GM12878 (cell line): ENCODE measurements around the gene RSAD2. TPM values are rescaled to one million over a fixed set of nuclear protein-coding genes. Genes with fewer than 3 reads are reported as not detected.

Experiments used
- ATAC-seq: fragments of 200-7000 bp; cut with Tn5 transposase; 3 replicates; pipeline ENCODE4 v1.9.1; 2020; ENCODE audit warnings: mild to moderate bottlenecking, moderate library complexity
- BruUV-seq: library from RNA; stranded (reverse); fragments of 400-500 nt; replicated peaks from 2 replicates; lab custom pipeline; 2021; lab: Mats Ljungman, UMichigan
- CTCF ChIA-PET: fragments of 300-600 bp; sonication (Branson Sonifier 250); formaldehyde crosslinking; extraction: SDS; loops from one replicate; lab custom pipeline; 2021; ENCODE audit warnings: inconsistent platforms; lab: Yijun Ruan, JAX
- POLR2A ChIA-PET: fragments of 350-600 bp; formaldehyde crosslinking; extraction: SDS; loops from one replicate; lab custom pipeline; 2021; ENCODE audit warnings: inconsistent platforms; lab: Charles Lee
- RAD21 ChIA-PET: fragments of 300-600 bp; sonication (Branson Sonifier 250); formaldehyde crosslinking; loops from one replicate; lab custom pipeline; 2023; ENCODE audit warnings: antibody characterized with exemption; ENCODE audit not compliant: unreplicated experiment; lab: Charles Lee
- SMC1A ChIA-PET: fragments of 300-600 bp; sonication (Branson Sonifier 250); formaldehyde crosslinking; loops from one replicate; lab custom pipeline; 2023; ENCODE audit not compliant: unreplicated experiment, uncharacterized antibody; lab: Charles Lee
- DNase-seq: peaks from one replicate; pipeline ENCODE4 v3.0.0-alpha.2; 2011; ENCODE audit warnings: low read depth, low spot score
- FAIRE-seq: peaks from 3 replicates; lab custom pipeline; 2011; peaks lifted over from hg19 to GRCh38; lab: Jason Lieb, UNC
- H2AFZ ChIP-seq: 2 replicates; pipeline ENCODE4 v1.6.0; 2011; ENCODE audit warnings: low read depth, low read length, control low read depth; ENCODE audit not compliant: control insufficient read depth
- H3K27ac ChIP-seq: 2 replicates; pipeline ENCODE4 v1.5.1; 2011; ENCODE audit warnings: control low read depth; ENCODE audit not compliant: control insufficient read depth, insufficient read depth
- H3K27me3 ChIP-seq, 2 experiments: replicated peaks in 1 of 2; 2 replicates each; pipeline versions ENCODE4 v1.6.0 to v1.6.1; 2011; ENCODE audit warnings: low read length in 1 of 2; ENCODE audit not compliant: control insufficient read depth in 2 of 2, insufficient read depth in 2 of 2
- H3K36me3 ChIP-seq, 2 experiments: 2 replicates each; pipeline ENCODE4 v1.5.1; 2011; ENCODE audit warnings: low read length in 1 of 2; ENCODE audit not compliant: control insufficient read depth in 2 of 2, insufficient read depth in 2 of 2
- H3K4me1 ChIP-seq: 2 replicates; pipeline ENCODE4 v1.6.1; 2011; ENCODE audit warnings: mild to moderate bottlenecking, low read length, moderate library complexity, mixed read lengths; ENCODE audit not compliant: control insufficient read depth, insufficient read depth
- H3K4me2 ChIP-seq: 2 replicates; pipeline ENCODE4 v1.6.0; 2011; ENCODE audit warnings: control low read depth; ENCODE audit not compliant: control insufficient read depth, insufficient read depth
- H3K4me3 ChIP-seq: fragments of 200-600 bp; sonication (generic); 2 replicates; pipeline ENCODE4 v1.5.1; 2016
- H3K79me2 ChIP-seq: 2 replicates; pipeline ENCODE4 v1.6.0; 2011; ENCODE audit warnings: low read length; ENCODE audit not compliant: control insufficient read depth, insufficient read depth
- H3K9ac ChIP-seq: 2 replicates; pipeline ENCODE4 v1.8.0; 2011; ENCODE audit warnings: low read length, control low read depth, mixed read lengths; ENCODE audit not compliant: control insufficient read depth, insufficient read depth
- H3K9me3 ChIP-seq: replicated peaks from 3 replicates; pipeline ENCODE4 v1.5.1; 2011; ENCODE audit warnings: mild to moderate bottlenecking, low read length; ENCODE audit not compliant: control insufficient read depth, insufficient read depth
- H4K20me1 ChIP-seq: 2 replicates; pipeline ENCODE4 v1.6.0; 2011; ENCODE audit not compliant: control insufficient read depth, insufficient read depth
- ATF7 ChIP-seq: fragments of 450-650 bp; IDR thresholded peaks from 2 replicates; pipeline ENCODE4 v1.6.1; 2016; ENCODE audit warnings: low read depth, mild to moderate bottlenecking
- BACH1 ChIP-seq: fragments of 450-650 bp; IDR thresholded peaks from 2 replicates; pipeline ENCODE4 v1.6.1; 2017; ENCODE audit warnings: mild to moderate bottlenecking, borderline replicate concordance
- BRCA1 ChIP-seq: IDR thresholded peaks from 2 replicates; pipeline ENCODE4 v1.6.1; 2011; ENCODE audit warnings: low read depth, low read length, improper control_type of control experiment
- CBX3 ChIP-seq: fragments of 200-600 bp; sonication (generic); IDR thresholded peaks from 2 replicates; pipeline ENCODE4 v1.6.1; 2016; ENCODE audit warnings: low read depth, borderline replicate concordance
- CEBPB ChIP-seq, 2 experiments: fragments of 150-350 bp in 1 of 2; IDR thresholded peaks; 2 replicates each; pipeline ENCODE4 v1.6.1; 2012 to 2014; ENCODE audit warnings: low read depth in 2 of 2, low read length in 2 of 2, borderline replicate concordance in 1 of 2, inconsistent platforms in 1 of 2
- E2F4 ChIP-seq: IDR thresholded peaks from 2 replicates; pipeline ENCODE4 v1.6.1; 2012; ENCODE audit warnings: low read depth, low read length, improper control_type of control experiment
- E2F8 ChIP-seq: fragments of 450-650 bp; IDR thresholded peaks from 2 replicates; pipeline ENCODE4 v1.6.1; 2018; ENCODE audit warnings: mild to moderate bottlenecking, low read depth, moderate library complexity; ENCODE audit not compliant: partially characterized antibody
- KLF5 ChIP-seq: fragments of 450-650 bp; IDR thresholded peaks from 2 replicates; pipeline ENCODE4 v1.6.1; 2014; ENCODE audit warnings: mild to moderate bottlenecking; ENCODE audit not compliant: partially characterized antibody
- MEF2B ChIP-seq: fragments of 450-650 bp; IDR thresholded peaks from 2 replicates; pipeline ENCODE4 v1.6.1; 2018; ENCODE audit warnings: mild to moderate bottlenecking, moderate library complexity; ENCODE audit not compliant: partially characterized antibody, poor library complexity, severe bottlenecking
- NR2C2 ChIP-seq: IDR thresholded peaks from 2 replicates; pipeline ENCODE4 v1.6.1; 2011; ENCODE audit warnings: borderline replicate concordance, low read depth; ENCODE audit not compliant: control insufficient read depth, insufficient read length
- STAT3 ChIP-seq: IDR thresholded peaks from 2 replicates; pipeline ENCODE4 v1.6.1; 2011; ENCODE audit warnings: low read depth, low read length, improper control_type of control experiment
- SUPT20H ChIP-seq: IDR thresholded peaks from 2 replicates; pipeline ENCODE4 v1.6.1; 2011; ENCODE audit warnings: low read depth, mild to moderate bottlenecking, low read length, moderate library complexity, borderline replicate concordance; ENCODE audit not compliant: control insufficient read depth
- TAF1 ChIP-seq: IDR thresholded peaks from 2 replicates; pipeline ENCODE4 v1.6.1; 2011; ENCODE audit warnings: mild to moderate bottlenecking, low read depth, low read length, borderline replicate concordance
- TCF7 ChIP-seq: IDR thresholded peaks from 2 replicates; pipeline ENCODE4 v1.6.1; 2014; ENCODE audit warnings: antibody characterized with exemption, borderline replicate concordance
- YBX1 ChIP-seq: fragments of 450-650 bp; IDR thresholded peaks from 2 replicates; pipeline ENCODE4 v1.6.1; 2016; ENCODE audit warnings: antibody characterized with exemption
- ZNF207 ChIP-seq: fragments of 450-650 bp; IDR thresholded peaks from 2 replicates; pipeline ENCODE4 v1.6.1; 2014; ENCODE audit warnings: antibody characterized with exemption, mild to moderate bottlenecking, borderline replicate concordance
- ZNF217 ChIP-seq: fragments of 450-650 bp; IDR thresholded peaks from 2 replicates; pipeline ENCODE4 v1.6.1; 2017; ENCODE audit warnings: antibody characterized with exemption, mild to moderate bottlenecking
- ZNF384 ChIP-seq: IDR thresholded peaks from 2 replicates; pipeline ENCODE4 v1.6.1; 2012; ENCODE audit warnings: low read depth, mild to moderate bottlenecking, low read length, improper control_type of control experiment, borderline replicate concordance
- ZZZ3 ChIP-seq: IDR thresholded peaks from 2 replicates; pipeline ENCODE4 v1.6.1; 2011; ENCODE audit warnings: low read depth; ENCODE audit not compliant: control insufficient read depth, insufficient read length
- WGBS: methylation state at CpG from one replicate; pipeline ENCODE4 v1.1.6; 2016; ENCODE audit warnings: low lambda C conversion rate; ENCODE audit not compliant: insufficient replicate concordance, insufficient coverage; ENCODE audit errors: missing lambda C conversion rate; 5-methylcytosine and 5-hydroxymethylcytosine counted together
- in situ Hi-C: fragments of 300-500 bp; cut with MboI; formaldehyde crosslinking; loops from 9 replicates; pipeline ENCODE4 v1.14.3; 2018; ENCODE audit warnings: mixed read lengths
- intact Hi-C: fragments of 100-400 bp; cut with micrococcal nuclease; formaldehyde crosslinking; loops from one replicate; pipeline ENCODE4 v1.14.2; 2022; ENCODE audit not compliant: unreplicated experiment
- polyA plus RNA-seq, 11 experiments: library from polyadenylated mRNA; depleted of rRNA in 4 of 11; unstranded in 6 of 11; stranded (reverse) in 5 of 11; fragments of >200 nt; fragmentation: Nextera tagmentation in 4 of 11; fragmentation: Illumina TruSeq in 1 of 11; extraction: Ambion mirVana in 4 of 11; extraction: Trizol in 1 of 11; gene quantifications; 1 replicate in 1 of 11; 2 replicates in 10 of 11; pipeline versions ENCODE4 v1.2.1 to v1.2.3, GENCODE V29; 2011 to 2016; ENCODE audit warnings: inconsistent platforms in 2 of 11, missing spikeins in 2 of 11, low read depth in 1 of 11
- total RNA-seq, 4 experiments: library from RNA; depleted of rRNA in 3 of 4; stranded (reverse); fragments of >200 nt in 3 of 4; fragmentation: Illumina TruSeq in 1 of 4; extraction: Trizol in 1 of 4; gene quantifications; 2 replicates each; pipeline versions ENCODE4 v1.2.1 to v1.2.3, GENCODE V29; 2013 to 2021

Gene RSAD2
- total and polyA plus RNA-seq, 10 of the 15 experiments (the other 5 are each of a cell fraction or from before 2014, with no cell fraction given): 0.24 to 0.90 (median 0.69) TPM

GRCh38 chr2:6909431-6910385 lies 32.1 kb downstream of the RSAD2 start:
- no peaks in the 10 kb centered on the region for H3K27me3 ChIP-seq
- FAIRE-seq: peak; percentile 89
- no peaks in the 10 kb centered on the region for H3K36me3 ChIP-seq
- 48% methylated on average over 8 of the region's 8 CpGs for WGBS
- ChIA-PET POLR2A (interaction anchor here (1.1 to 2.1 kb wide), 5 partner anchors 9 to 134 kb away, joined by 3 to 11 read pairs (median 4); no protein-coding TSS in a partner anchor), RAD21 (interaction anchor here (1.0 to 5.0 kb wide), 7 partner anchors 10 to 1609 kb away, joined by 3 to 35 read pairs (median 11); no protein-coding TSS in a partner anchor), SMC1A (interaction anchor here (0.7 to 5.8 kb wide), 17 partner anchors 9 to 564 kb away, joined by 3 to 53 read pairs (median 5); partner anchors contain the start of gene RSAD2), CTCF (interaction anchor here (0.5 to 6.3 kb wide), 18 partner anchors 7 to 149 kb away, joined by 3 to 37 read pairs (median 5); partner anchors contain the start of genes CMPK2 and RNF144A)
- no peaks in the 10 kb centered on the region for H3K79me2 ChIP-seq
- H3K9me3 ChIP-seq: peaks cover 5% of the 10 kb centered on the region; the same call in 2 of the 3 replicates
- H3K4me3 ChIP-seq: no peak overlapping the region; the same call in 1 of the 2 replicates
- intact Hi-C loops: loop anchor here (2.0 kb wide), 1 partner anchor 83 kb away; no protein-coding TSS in a partner anchor
- peak; percentile 97 for ATAC-seq
- H2AFZ ChIP-seq: peak overlapping the region; percentile 76
- in situ Hi-C loops: no loop called here
- H3K27ac ChIP-seq: peak overlapping the region; percentile 90
- peak overlapping the region; percentile 94 for H3K4me2 ChIP-seq
- DNase-seq: peak; percentile 87
- BruUV-seq: no TSS peak
- H4K20me1 ChIP-seq: no peaks in the 10 kb centered on the region
- H3K4me1 ChIP-seq: peaks cover 30% of the 10 kb centered on the region
- H3K9ac ChIP-seq: peak overlapping the region; percentile 54
- no peak for TF ChIP-seq CEBPB (IDR thresholded peaks at IDR 0.05; ENCODE audit: borderline replicate concordance in 1 of 2, low read depth in 2 of 2, low read length in 2 of 2)
- peak; percentile 50; the same call in 1 of the 2 replicates for TF ChIP-seq TAF1
- peak; percentile 42; the same call in 1 of the 2 replicates for TF ChIP-seq BACH1
- no peak for TF ChIP-seq E2F4
- no peak for TF ChIP-seq CBX3
- TF ChIP-seq KLF5: no peak
- TF ChIP-seq ZNF217: 0 out of 2 replicates have a peak, but pooled peaks have one; percentile 65
- TF ChIP-seq BRCA1: no peak
- TF ChIP-seq E2F8: no peak
- TF ChIP-seq STAT3: peak; percentile 91
- no peak for TF ChIP-seq ZZZ3
- TF ChIP-seq SUPT20H: no peak
- TF ChIP-seq ZNF384: no peak
- TF ChIP-seq ATF7: peak; percentile 80
- TF ChIP-seq NR2C2: no peak
- no peak for TF ChIP-seq ZNF207
- no peak for TF ChIP-seq YBX1
- TF ChIP-seq TCF7: no peak
- peak; percentile 82 for TF ChIP-seq MEF2B
